IMR-90 (cell line): ENCODE results near the gene DPH3. TPM values are rescaled to one million over a fixed set of nuclear protein-coding genes. Genes with fewer than 3 reads are reported as not detected.

Experiments used
- polyA plus RNA-seq, 3 experiments: library from polyadenylated mRNA; depleted of rRNA; stranded (reverse); fragments of >200 nt; gene quantifications; 2 replicates each; pipeline ENCODE4 v1.2.3, GENCODE V29; 2012; ENCODE audit warnings: low replicate concordance in 1 of 3
- total RNA-seq: library from RNA; depleted of rRNA; stranded (reverse); fragments of >200 nt; gene quantifications from 2 replicates; pipeline ENCODE4 v1.2.3, GENCODE V29; 2012
- TF ChIP-seq, protein P1 (sequence below): conservative IDR thresholded peaks from 2 replicates; pipeline ENCODE4 v1.5.1; 2012; ENCODE audit warnings: mild to moderate bottlenecking, low read depth, low read length, improper control_type of control experiment

Gene DPH3
- total and polyA plus RNA-seq, 2 of the 4 experiments (the other 2 are of a cell fraction) = 12.9 to 32.1 TPM

DNA sequence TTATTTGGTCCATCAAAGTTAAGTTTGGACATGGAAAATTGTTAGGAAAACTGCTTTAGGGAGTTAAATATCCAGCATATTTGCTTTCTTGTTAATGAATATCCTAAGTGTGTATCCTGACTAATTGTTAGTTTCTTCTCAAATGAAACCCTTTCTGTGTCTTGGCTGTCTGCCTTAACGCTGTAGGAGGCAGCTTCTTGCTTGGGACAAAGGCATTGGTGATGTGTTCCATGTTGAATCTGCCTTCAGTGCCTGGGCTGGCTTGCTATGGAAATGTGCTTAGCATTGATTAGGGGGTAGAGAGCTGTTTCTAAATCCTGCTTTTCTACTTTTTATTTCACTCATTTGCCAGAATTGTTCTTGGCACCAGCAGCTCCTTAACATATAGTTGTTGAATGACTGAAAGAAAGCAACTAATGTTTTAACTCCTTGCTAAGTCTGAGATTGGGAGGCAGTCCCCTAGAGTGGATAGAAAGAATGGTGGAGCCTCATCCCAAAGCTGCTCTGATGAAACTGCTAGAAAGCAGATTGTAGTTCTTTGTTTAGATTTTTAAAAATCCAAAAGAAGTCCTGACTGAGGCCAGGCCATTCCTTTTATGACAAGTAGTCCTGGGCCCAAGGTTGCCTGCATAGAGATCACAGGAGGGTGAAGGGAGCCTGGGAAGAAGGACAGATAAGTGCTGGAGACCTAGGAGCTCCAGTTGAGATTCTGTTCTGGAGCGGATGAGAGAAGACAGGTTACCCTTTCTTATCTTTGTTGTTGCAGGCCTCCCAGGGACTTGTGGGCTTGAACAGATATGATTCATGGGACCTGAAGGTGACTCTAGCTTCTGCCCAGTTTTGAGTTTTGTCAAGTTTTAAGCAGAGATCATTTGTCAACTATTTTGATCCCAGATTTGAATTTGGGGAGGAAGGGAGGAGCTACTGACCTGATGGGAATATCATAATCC lies 39.6 kb upstream of the DPH3 start (continued):
- TF ChIP-seq, protein P1, sequence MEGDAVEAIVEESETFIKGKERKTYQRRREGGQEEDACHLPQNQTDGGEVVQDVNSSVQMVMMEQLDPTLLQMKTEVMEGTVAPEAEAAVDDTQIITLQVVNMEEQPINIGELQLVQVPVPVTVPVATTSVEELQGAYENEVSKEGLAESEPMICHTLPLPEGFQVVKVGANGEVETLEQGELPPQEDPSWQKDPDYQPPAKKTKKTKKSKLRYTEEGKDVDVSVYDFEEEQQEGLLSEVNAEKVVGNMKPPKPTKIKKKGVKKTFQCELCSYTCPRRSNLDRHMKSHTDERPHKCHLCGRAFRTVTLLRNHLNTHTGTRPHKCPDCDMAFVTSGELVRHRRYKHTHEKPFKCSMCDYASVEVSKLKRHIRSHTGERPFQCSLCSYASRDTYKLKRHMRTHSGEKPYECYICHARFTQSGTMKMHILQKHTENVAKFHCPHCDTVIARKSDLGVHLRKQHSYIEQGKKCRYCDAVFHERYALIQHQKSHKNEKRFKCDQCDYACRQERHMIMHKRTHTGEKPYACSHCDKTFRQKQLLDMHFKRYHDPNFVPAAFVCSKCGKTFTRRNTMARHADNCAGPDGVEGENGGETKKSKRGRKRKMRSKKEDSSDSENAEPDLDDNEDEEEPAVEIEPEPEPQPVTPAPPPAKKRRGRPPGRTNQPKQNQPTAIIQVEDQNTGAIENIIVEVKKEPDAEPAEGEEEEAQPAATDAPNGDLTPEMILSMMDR = no peak
